NCI-H128 (cell line): ENCODE data around the gene AEBP1.
A peak's percentile ranks its signal among the peaks of the same experiment; 100 is the strongest.
"Not testable (repeated sequence)": the region's sequence is repeated elsewhere in the genome, so short reads cannot be mapped to it uniquely, and the experiment has no call there.

Experiments
- DNase-seq: peaks from one replicate; lab custom pipeline; 2025; ENCODE audit not compliant: unreplicated experiment; lab: John Stamatoyannopoulos, UW

AEBP1 gene

DNA sequence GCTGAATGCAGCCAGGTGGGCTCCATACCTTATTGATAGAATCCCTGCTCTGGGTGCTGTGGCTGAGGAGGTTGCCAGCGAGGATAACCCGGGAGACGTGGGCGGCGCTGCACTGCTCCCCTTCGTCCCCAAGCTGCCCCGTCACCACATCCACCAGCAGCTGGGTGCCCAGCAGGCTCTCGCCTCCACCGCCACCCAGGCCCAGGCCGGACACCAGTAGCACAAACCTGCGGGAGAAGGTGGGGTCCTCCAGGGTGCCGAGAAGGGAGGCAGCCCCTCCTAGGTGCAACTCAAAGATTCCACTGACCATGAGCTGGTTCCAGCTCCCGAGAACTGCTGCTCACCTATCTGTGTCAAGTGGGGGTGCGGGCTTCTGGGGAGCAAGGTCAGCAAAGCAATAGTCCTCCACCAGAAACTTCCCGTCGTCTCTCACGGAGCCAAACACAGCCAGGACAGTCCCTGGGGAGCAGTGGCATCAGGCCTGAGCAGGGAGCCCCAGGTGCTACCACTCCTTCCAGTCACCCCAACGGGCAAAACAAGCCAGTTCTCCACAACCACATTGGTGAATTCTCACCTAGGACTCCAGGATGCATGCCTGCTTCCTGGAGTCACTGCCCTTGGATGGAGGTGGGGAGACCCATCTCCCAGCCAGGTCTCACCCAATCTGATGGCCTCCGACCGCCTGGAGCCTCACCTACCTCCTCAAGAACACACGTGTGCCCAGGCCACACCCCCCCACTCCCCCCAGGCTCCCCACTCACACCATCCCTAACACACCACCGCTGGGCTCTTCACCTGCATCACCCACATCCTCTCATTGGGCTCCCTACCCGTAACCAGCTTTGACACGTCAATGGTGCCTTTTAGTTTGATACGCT lies 12.9 kb downstream of the AEBP1 start:
- no peak for DNase-seq

DNA sequence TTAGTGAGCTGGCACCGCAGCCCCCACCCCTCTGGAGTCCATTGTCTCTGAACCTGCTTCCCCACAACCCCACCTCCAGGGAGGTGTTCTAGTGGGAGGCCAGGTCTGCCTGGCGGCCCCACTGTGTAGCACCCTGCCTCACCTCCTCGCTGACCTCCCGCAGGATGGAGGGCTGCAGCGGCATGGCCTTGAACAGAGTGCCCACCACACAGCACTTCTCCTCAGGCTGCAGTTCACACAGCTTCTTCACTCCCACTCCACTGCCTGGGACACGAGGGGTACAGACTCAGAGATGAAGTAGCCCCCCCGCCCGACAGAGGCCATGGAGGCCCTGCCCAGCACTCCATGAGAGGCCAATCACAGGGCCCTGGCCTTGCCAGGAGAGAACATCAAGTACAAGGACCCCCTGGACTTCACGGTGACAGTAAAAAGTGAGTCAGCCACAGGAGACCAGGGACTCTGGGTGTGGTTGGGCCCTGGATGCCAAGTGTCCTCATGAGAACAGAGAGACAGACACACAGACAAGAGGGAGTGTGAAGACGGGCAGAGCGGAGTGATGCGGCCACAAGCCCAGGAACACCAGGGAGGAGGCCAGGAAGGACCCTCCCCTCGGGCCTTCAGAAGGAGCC lies 13.8 kb downstream of the AEBP1 start:
- no peak for DNase-seq

GRCh38 chr7:44119829-44120380 lies 15.8 kb downstream of the AEBP1 start:
- DNase-seq: no peak

- no peak for DNase-seq
These were observed 16.2 kb downstream of the AEBP1 start for GRCh38 chr7:44120395-44120794.

- no peak for DNase-seq
These were observed 17.7 kb downstream of the AEBP1 start for GRCh38 chr7:44121761-44122420.

DNA sequence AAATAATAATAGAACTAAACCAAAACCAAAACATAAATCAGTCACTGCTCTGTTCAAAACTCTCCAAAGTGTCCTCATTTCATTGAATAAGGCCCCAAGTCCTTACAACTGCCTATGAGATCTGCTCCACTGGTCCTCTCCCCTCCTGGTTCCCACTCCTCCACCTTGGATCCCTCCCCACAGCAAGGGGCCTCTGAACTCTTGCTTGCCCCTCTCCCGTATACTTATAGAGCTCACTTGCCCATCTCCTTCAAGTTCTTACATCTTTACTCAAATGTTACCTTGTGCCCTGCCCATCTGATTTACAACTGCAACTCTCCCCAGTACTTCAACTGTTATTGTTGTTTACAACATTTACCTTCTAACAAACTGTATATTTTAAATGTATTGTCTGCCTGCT lies 18.4 kb downstream of the AEBP1 start:
- DNase-seq: no peak

DNA sequence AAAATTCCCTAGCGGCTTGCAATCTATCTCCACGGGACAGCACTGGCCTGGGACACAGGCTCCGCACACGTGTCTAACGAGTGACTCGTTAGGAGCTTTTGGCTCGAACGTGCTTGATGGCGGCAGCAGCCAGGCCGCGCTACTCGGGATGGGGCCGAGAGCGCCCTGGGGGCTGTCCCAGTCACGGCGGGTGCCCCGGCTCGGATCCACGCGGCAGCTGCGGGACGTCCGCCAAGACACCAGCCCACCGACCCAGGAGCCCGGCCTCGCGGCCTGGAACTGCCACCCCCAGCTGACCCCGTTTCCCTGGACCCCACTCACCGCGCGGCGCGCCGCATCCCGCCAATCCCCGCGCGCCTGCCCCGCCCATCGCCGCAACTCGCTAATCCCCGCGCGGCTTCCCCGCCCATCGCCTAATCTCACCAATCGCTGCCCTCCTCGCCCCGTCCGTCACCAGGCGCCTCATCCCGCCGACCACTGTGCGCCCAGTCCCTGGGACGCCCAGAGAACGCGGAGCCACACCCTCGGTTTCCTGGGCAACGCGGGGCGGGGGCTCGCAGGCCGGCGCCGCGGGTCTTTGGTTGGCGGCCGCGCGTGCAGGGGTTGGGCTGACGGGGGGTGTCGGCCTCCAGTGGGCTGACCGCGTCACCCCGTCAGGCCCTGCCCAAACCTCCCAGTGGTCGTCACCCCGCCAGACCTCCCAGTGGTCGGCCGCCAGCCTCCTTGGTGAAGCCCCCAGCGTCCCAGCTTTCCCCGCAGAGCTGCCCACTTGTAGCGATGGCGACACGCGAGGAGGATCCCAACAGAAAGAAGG lies 19.3 kb downstream of the AEBP1 start, which contains the start of gene POLD2:
Gene POLD2, minus strand, starts transcription at position 359 of the 814 bp plus-strand sequence. CDS start 1,495 bp downstream, outside the sequence.
- peak; percentile 96 for DNase-seq

- no peak for DNase-seq
These were observed 20.7 kb downstream of the AEBP1 start for GRCh38 chr7:44124822-44125202.

GRCh38 chr7:44126574-44126973 lies 22.4 kb downstream of the AEBP1 start:
- not testable (repeated sequence) for DNase-seq

DNA sequence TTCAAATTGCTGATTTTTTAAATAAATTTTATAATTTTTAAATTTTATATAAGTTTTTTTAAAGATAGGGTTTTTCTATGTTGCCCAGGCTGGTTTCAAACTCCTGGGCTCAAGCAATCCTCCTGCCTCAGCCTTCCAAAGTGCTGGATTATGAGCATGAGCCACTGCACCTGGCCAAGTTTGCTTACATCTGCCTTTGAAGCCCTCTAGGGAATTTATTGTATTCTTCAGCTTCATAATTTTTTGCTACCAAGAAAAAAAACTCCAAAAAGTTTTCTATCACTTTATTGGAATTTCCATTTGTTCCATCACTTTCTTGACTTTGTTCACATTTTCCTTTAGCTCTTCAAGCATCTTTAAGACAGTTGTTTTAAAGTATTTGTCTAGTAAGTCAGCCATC lies 23.0 kb downstream of the AEBP1 start:
- DNase-seq: no peak

GRCh38 chr7:44128721-44129582 lies 24.8 kb downstream of the AEBP1 start:
- DNase-seq: no peak

- DNase-seq: no peak
These were observed 27.3 kb downstream of the AEBP1 start for GRCh38 chr7:44131173-44132029.

GRCh38 chr7:44132039-44132438 lies 27.9 kb downstream of the AEBP1 start:
- DNase-seq: no peak

DNA sequence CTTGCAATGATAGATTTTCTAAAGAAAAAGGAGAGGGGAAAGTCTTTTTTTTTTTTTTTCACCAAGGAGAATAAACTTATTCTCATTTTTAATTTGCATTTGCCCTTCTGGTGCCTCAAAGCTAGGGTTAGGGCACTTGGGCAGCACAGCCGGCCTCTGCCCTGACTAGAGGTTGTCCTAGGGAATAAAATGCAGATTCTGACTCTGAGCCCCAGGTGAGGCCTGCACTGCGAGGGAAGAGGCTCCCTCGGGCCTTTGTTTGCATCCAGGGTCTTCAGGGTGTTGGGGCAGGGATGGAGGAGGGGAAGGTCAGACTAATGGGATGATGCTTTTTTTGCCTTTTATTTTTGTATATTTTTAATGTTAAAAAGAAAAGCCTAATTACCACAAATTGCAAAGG lies 29.1 kb downstream of the AEBP1 start:
- DNase-seq: no peak

- DNase-seq: no peak
These were observed 30.9 kb downstream of the AEBP1 start for GRCh38 chr7:44134943-44135628.

GRCh38 chr7:44136731-44137130 lies 32.6 kb downstream of the AEBP1 start:
- no peak for DNase-seq

GRCh38 chr7:44138698-44139097 lies 34.6 kb downstream of the AEBP1 start:
- no peak for DNase-seq

GRCh38 chr7:44139311-44140010 lies 35.3 kb downstream of the AEBP1 start:
- no peak for DNase-seq
